SK-N-MC (cell line): Measurements from ENCODE around the gene INSL3.

Experiments used
- DNase-seq: peaks from one replicate; pipeline ENCODE4 v3.0.0-alpha.2; 2011; ENCODE audit warnings: low read depth, low spot score
- H3K27ac ChIP-seq: fragments of 200-600 bp; sonication (generic); 2 replicates; pipeline ENCODE4 v1.5.1; 2016; ENCODE audit warnings: mixed run types
- H3K36me3 ChIP-seq: fragments of 200-600 bp; sonication (generic); 2 replicates; pipeline ENCODE4 v1.6.1; 2017; ENCODE audit warnings: antibody characterized with exemption, low read length, mixed read lengths; ENCODE audit not compliant: insufficient read depth
- H3K4me3 ChIP-seq: fragments of 200-600 bp; sonication (generic); 2 replicates; pipeline ENCODE4 v1.5.1; 2016
- H3K9ac ChIP-seq: fragments of 200-600 bp; sonication (generic); 2 replicates; pipeline ENCODE4 v1.8.0; 2017; ENCODE audit warnings: mixed run types, mixed read lengths; ENCODE audit not compliant: insufficient read length
- H3K9me3 ChIP-seq: fragments of 200-600 bp; sonication (generic); 2 replicates; pipeline ENCODE4 v1.6.1; 2017; ENCODE audit warnings: low read depth, mild to moderate bottlenecking, antibody characterized with exemption, low read length, moderate library complexity, mixed read lengths
- EZH2 ChIP-seq: fragments of 200-600 bp; sonication (generic); IDR thresholded peaks from one replicate; pipeline ENCODE4 v1.6.1; 2017; ENCODE audit warnings: antibody characterized with exemption
- FOXP2 ChIP-seq: optimal IDR thresholded peaks from 2 replicates; pipeline ENCODE3; 2011; ENCODE audit warnings: mild to moderate bottlenecking, moderate library complexity; ENCODE audit not compliant: insufficient read depth; ENCODE audit errors: extremely low read length, control extremely low read depth
- POLR2AphosphoS5 ChIP-seq: IDR thresholded peaks from 2 replicates; pipeline ENCODE4 v1.6.1; 2012; ENCODE audit warnings: mild to moderate bottlenecking, low read depth, low read length, borderline replicate concordance

The INSL3 gene

DNA sequence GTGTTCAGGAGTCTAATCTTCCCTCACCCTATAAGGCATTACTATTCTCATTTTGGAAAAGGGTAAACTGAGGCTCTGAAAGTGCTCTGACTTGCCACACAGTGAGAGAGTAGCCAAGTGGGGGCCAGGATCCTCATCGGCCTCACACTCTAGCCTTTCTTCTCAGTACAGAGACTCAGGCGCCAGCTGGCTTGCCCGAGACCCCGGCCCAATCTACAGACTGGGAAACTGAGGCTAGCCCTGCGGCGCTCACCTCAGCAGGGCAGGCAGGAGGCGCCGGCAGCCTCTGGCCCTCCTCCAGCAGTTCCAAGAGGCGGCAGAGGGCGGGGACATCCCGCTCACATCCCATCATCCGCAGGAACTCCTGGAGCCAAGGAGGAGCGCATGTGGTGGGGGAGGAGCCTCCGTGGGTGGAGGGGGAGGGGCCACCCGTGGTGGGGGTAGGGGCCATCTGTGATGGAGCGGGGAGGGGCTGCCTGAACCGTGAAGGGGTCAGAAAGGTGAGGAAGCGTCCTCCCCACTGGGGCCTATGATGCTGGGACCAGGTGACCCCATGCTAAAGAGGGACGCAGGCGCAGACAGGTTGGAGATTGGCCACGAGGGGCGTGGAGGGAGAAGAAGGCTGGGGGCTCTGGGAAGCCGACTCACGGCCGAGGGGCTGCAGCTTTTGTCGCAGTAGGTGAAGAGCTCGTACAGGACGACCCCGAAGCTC, 8.7 kb upstream of the INSL3 start:
- Histone ChIP-seq H3K9me3 (no peaks in the 10 kb centered on the region), H3K27ac (no peak overlapping the region), H3K9ac (no peak overlapping the region), H3K36me3 (no peaks in the 10 kb centered on the region), H3K4me3 (no peak overlapping the region)
- TF ChIP-seq EZH2 (no peak), POLR2AphosphoS5 (no peak), FOXP2 (no peak)
- no peak for DNase-seq

DNA sequence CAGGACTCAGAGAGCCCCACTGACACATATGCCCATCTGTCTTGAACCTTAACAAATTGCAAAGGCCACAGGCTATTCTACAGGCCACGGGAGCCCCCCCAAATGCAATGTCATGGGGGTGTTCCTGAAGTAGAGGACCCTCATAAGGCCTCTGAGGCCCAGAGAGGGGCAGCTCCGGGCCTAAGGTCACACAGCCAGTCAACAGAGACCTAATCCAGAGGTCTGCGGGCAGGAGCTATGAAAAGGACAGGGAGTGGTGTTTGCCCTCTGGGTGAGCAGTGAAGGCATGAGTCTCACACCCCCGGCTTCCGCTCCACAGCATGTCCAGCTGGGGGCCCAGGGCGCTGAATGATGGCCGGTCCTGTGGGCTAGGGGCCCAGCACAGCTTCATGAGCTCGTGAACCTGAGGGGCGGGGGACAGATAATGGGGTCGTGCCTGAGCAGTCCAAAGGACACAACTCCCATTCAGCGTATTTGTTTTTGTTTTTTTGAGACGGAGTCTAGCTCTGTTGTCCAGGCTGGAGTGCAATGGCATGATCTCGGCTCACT, 5.3 kb upstream of the INSL3 start:
- no peaks in the 10 kb centered on the region for H3K9me3 ChIP-seq

DNA sequence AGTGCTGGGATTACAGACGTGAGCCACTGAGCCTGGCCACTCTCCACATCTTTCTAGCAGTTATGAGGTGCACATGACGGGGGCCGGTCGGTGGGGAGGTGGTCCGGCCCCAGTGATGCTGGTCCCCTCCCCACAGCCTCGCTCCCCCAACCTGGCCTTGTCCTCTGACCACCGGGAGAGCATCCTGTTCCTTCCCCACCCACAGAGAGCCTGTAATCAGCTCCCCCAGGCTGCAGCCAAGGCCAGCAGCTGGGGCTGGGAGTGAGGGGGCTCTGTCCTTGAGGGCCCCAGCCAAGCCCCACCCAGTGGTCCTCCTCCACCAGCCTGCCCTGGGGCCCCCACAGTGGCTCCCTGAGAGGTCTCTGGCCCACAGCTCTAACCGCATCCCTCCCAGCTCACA, 3.0 kb upstream of the INSL3 start:
- Histone ChIP-seq H3K36me3 (no peaks in the 10 kb centered on the region), H3K27ac (no peak overlapping the region)
- DNase-seq: no peak

More for the DNA sequence above, 5.3 kb upstream of the INSL3 start:
- no peak for DNase-seq
- no peak overlapping the region for H3K27ac ChIP-seq
- no peaks in the 10 kb centered on the region for H3K36me3 ChIP-seq
- H3K4me3 ChIP-seq: no peak overlapping the region
- no peak overlapping the region for H3K9ac ChIP-seq
- TF ChIP-seq EZH2 (no peak), FOXP2 (no peak)

DNA sequence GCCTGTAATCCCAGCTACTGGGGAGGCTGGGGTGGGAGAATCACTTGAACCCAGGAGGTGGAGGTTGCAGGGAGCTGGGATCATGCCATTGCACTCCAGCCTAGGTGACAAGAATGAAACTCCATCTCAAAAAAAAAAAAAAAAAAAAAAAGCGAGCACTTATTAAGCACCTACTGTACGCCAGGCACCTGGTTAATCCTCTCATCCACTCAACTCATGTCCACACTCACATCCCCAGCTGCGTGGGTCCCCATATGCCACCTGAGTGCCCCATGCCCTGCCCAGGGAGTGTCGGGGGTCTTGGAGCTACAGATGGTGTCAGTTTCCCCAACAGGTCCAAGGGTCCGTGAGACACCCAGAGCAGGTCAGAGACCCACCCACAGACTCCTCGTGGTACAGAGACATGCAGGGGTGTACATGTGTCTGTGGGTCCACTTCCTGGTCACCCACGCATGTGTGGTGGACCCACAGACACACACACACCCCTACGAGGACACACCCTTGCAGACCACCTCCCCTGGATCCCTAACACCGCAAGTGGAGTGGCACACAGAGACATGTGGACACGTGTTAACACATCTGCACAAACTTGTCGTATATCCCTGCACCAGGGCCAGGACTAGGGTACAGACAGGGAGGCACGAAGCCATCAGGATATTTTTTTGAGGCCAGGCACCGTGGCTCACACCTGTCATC, 3.5 kb downstream of the INSL3 start:
- Histone ChIP-seq H3K36me3 (no peaks in the 10 kb centered on the region), H3K27ac (no peak overlapping the region), H3K9ac (no peak overlapping the region), H3K4me3 (no peak overlapping the region), H3K9me3 (no peaks in the 10 kb centered on the region)
- TF ChIP-seq EZH2 (no peak), FOXP2 (no peak), POLR2AphosphoS5 (no peak)
- DNase-seq: no peak

More for the DNA sequence above, 3.0 kb upstream of the INSL3 start:
- no peaks in the 10 kb centered on the region for H3K9me3 ChIP-seq
- TF ChIP-seq FOXP2 (no peak), POLR2AphosphoS5 (no peak), EZH2 (no peak)
- no peak overlapping the region for H3K9ac ChIP-seq
- no peak overlapping the region for H3K4me3 ChIP-seq

DNA sequence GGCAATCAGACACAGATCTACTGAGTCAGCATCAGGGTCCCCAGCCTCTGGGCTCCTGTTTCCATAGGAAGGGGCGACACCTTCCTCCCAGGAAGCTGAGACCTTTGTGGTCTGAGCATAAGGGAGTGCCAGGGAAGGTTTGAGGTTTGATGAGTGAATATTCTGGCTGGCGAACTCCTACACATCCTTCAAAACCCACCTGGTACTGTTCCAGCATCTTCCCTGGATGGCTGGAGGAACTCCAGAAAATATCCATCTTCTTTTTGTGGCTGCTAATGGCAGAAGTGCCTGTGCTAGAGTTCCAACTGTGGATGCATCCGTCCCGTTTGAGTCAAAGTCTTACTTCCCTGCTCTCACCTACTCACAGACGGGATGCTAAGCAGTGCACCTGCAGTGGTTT, 9.2 kb downstream of the INSL3 start:
- DNase-seq: no peak
- no peak for TF ChIP-seq POLR2AphosphoS5
- TF ChIP-seq FOXP2: no peak
- no peak for TF ChIP-seq EZH2
- Histone ChIP-seq H3K36me3 (no peaks in the 10 kb centered on the region), H3K4me3 (no peak overlapping the region), H3K9ac (no peak overlapping the region), H3K9me3 (no peaks in the 10 kb centered on the region), H3K27ac (no peak overlapping the region)

DNA sequence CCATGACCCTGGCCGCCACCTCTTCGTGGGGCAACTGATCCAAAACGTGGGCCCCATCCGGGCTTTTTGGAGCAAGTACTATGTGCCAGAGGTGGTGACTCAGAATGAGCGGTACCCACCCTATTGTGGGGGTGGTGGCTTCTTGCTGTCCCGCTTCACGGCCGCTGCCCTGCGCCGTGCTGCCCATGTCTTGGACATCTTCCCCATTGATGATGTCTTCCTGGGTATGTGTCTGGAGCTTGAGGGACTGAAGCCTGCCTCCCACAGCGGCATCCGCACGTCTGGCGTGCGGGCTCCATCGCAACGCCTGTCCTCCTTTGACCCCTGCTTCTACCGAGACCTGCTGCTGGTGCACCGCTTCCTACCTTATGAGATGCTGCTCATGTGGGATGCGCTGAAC, 9.6 kb downstream of the INSL3 start:
- TF ChIP-seq EZH2 (no peak), FOXP2 (no peak), POLR2AphosphoS5 (no peak)
- DNase-seq: no peak
- no peak overlapping the region for H3K4me3 ChIP-seq

DNA sequence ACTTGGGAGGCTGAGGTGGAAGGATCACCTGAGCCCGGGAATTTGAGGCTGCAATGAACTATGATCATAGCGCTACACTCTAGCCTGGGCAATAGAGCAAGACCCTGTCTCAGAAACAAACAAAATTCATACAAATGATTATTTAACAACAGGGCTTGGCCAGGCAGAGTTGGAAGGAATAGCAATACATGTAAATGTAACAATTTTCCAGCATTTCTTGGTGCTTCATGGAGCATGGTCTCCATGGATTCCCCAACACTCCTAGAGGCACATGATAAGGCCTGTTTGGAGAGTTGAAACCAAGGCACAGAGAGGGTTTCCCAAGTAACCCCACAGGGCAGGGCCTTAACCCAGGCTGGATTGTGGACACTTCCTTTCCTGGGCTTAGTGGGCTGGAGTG, 10.2 kb downstream of the INSL3 start:
- Histone ChIP-seq H3K9me3 (no peaks in the 10 kb centered on the region), H3K36me3 (no peaks in the 10 kb centered on the region), H3K9ac (no peak overlapping the region), H3K4me3 (no peak overlapping the region), H3K27ac (no peak overlapping the region)
- TF ChIP-seq EZH2 (no peak), FOXP2 (no peak), POLR2AphosphoS5 (no peak)
- DNase-seq: no peak

More for the DNA sequence above, 9.6 kb downstream of the INSL3 start:
- Histone ChIP-seq H3K36me3 (no peaks in the 10 kb centered on the region), H3K9me3 (no peaks in the 10 kb centered on the region), H3K27ac (no peak overlapping the region), H3K9ac (no peak overlapping the region)

DNA sequence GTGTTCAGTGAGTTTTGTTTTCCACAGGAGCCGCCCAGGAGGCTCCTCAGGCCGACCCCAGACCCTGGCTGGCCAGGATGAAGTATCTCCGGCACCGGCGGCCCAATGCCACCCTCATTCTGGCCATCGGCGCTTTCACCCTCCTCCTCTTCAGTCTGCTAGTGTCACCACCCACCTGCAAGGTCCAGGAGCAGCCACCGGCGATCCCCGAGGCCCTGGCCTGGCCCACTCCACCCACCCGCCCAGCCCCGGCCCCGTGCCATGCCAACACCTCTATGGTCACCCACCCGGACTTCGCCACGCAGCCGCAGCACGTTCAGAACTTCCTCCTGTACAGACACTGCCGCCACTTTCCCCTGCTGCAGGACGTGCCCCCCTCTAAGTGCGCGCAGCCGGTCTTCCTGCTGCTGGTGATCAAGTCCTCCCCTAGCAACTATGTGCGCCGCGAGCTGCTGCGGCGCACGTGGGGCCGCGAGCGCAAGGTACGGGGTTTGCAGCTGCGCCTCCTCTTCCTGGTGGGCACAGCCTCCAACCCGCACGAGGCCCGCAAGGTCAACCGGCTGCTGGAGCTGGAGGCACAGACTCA, 13.5 kb downstream of the INSL3 start:
- no peak for TF ChIP-seq POLR2AphosphoS5
- TF ChIP-seq EZH2: no peak
- TF ChIP-seq FOXP2: no peak
- no peaks in the 10 kb centered on the region for H3K9me3 ChIP-seq
- H3K27ac ChIP-seq: no peak overlapping the region
- no peak overlapping the region for H3K4me3 ChIP-seq
- DNase-seq: no peak
- H3K9ac ChIP-seq: no peak overlapping the region
- H3K36me3 ChIP-seq: no peaks in the 10 kb centered on the region
